Activated B cell treated with CpG ODN at 0.5 μM for 24 hours (primary cell): ENCODE data around the gene KRT13. TPM values are rescaled to one million over a fixed set of nuclear protein-coding genes. Genes with fewer than 3 reads are reported as not detected.

Experiments used
- ATAC-seq: fragments of 200-7000 bp; cut with Tn5 transposase; one replicate; pipeline ENCODE4 v1.10.0; 2021; ENCODE audit warnings: low read depth, mild to moderate bottlenecking, moderate library complexity
- CTCF ChIA-PET: fragments of 350-600 bp; sonication (Branson Sonifier 250); formaldehyde crosslinking; loops from one replicate; lab custom pipeline; 2021; ENCODE audit warnings: antibody characterized with exemption; lab: Charles Lee
- POLR2A ChIA-PET: fragments of 350-600 bp; sonication (Branson Sonifier 250); formaldehyde crosslinking; loops from one replicate; lab custom pipeline; 2021; ENCODE audit warnings: antibody characterized with exemption; lab: Charles Lee
- DNase-seq: peaks from one replicate; pipeline ENCODE4 v3.0.0; 2022
- H3K27ac Mint-ChIP-seq: one replicate; pipeline ENCODE4 v1.8.0; 2020; ENCODE audit warnings: mixed read lengths
- H3K27me3 Mint-ChIP-seq: one replicate; pipeline ENCODE4 v1.8.0; 2021; ENCODE audit warnings: mixed read lengths
- H3K36me3 Mint-ChIP-seq: one replicate; pipeline ENCODE4 v1.8.0; 2021; ENCODE audit warnings: low read depth, mixed read lengths
- H3K4me1 Mint-ChIP-seq: one replicate; pipeline ENCODE4 v1.8.0; 2021; ENCODE audit warnings: mixed read lengths
- H3K4me3 Mint-ChIP-seq: one replicate; pipeline ENCODE4 v1.8.0; 2020; ENCODE audit warnings: mild to moderate bottlenecking, mixed read lengths
- H3K9me3 Mint-ChIP-seq: one replicate; pipeline ENCODE4 v1.8.0; 2020; ENCODE audit warnings: mixed read lengths
- CTCF ChIP-seq: fragments of 200-600 bp; IDR thresholded peaks from one replicate; pipeline ENCODE4 v1.8.0; 2022; ENCODE audit warnings: antibody characterized with exemption, mild to moderate bottlenecking
- intact Hi-C: fragments of 100-400 bp; cut with micrococcal nuclease; formaldehyde crosslinking; loops from one replicate; pipeline ENCODE4 v1.15.1; 2024
- total RNA-seq: library from RNA; stranded (reverse); gene quantifications from 2 replicates; pipeline ENCODE4 v1.2.3, GENCODE V29; 2022

KRT13 gene
- total RNA-seq, 1 donor from 2014 or later: not detected

- Mint-ChIP-seq H3K9me3 (no peaks in the 10 kb centered on the region), H3K36me3 (no peaks in the 10 kb centered on the region), H3K4me1 (no peaks in the 10 kb centered on the region), H3K27me3 (peaks cover 20% of the 10 kb centered on the region), H3K27ac (no peak overlapping the region), H3K4me3 (no peak overlapping the region)
- TF ChIP-seq CTCF: no peak
- CTCF ChIA-PET: no interaction called here
- no peak for DNase-seq
- no peak for ATAC-seq
- POLR2A ChIA-PET: no interaction called here
- intact Hi-C loops: no loop called here
Observed at GRCh38 chr17:41457676-41458075, 47.7 kb downstream of the KRT13 start.

- intact Hi-C loops: no loop called here
- DNase-seq (no peak), ATAC-seq (no peak)
- Mint-ChIP-seq H3K9me3 (no peaks in the 10 kb centered on the region), H3K4me3 (no peak overlapping the region), H3K27ac (no peak overlapping the region), H3K36me3 (no peaks in the 10 kb centered on the region), H3K4me1 (no peaks in the 10 kb centered on the region), H3K27me3 (peaks cover 18% of the 10 kb centered on the region)
- ChIA-PET POLR2A (no interaction called here), CTCF (no interaction called here)
- TF ChIP-seq CTCF: no peak
Observed at GRCh38 chr17:41456204-41456603, 49.2 kb downstream of the KRT13 start.

GRCh38 chr17:41455236-41455635, 50.2 kb downstream of the KRT13 start:
- Mint-ChIP-seq H3K4me1 (no peaks in the 10 kb centered on the region), H3K27me3 (peaks cover 20% of the 10 kb centered on the region), H3K27ac (no peak overlapping the region), H3K4me3 (no peak overlapping the region), H3K36me3 (no peaks in the 10 kb centered on the region), H3K9me3 (no peaks in the 10 kb centered on the region)
- DNase-seq: no peak
- ATAC-seq: no peak
- no peak for TF ChIP-seq CTCF
- ChIA-PET POLR2A (no interaction called here), CTCF (no interaction called here)
- intact Hi-C loops: no loop called here

- POLR2A ChIA-PET: no interaction called here
- no peak overlapping the region for H3K4me3 Mint-ChIP-seq
- intact Hi-C loops: no loop called here
- TF ChIP-seq CTCF: no peak
- no peaks in the 10 kb centered on the region for H3K9me3 Mint-ChIP-seq
- CTCF ChIA-PET: no interaction called here
- ATAC-seq (no peak), DNase-seq (no peak)
- H3K4me1 Mint-ChIP-seq: no peaks in the 10 kb centered on the region
- H3K27ac Mint-ChIP-seq: no peak overlapping the region
- H3K36me3 Mint-ChIP-seq: no peaks in the 10 kb centered on the region
- peaks cover 18% of the 10 kb centered on the region for H3K27me3 Mint-ChIP-seq
Observed at GRCh38 chr17:41453066-41453465, 52.3 kb downstream of the KRT13 start.

- POLR2A ChIA-PET: no interaction called here
- CTCF ChIA-PET: no interaction called here
- no peak for TF ChIP-seq CTCF
- H3K4me1 Mint-ChIP-seq: no peaks in the 10 kb centered on the region
- no peaks in the 10 kb centered on the region for H3K9me3 Mint-ChIP-seq
- H3K4me3 Mint-ChIP-seq: no peak overlapping the region
- DNase-seq (no peak), ATAC-seq (no peak)
- intact Hi-C loops: no loop called here
- no peak overlapping the region for H3K27ac Mint-ChIP-seq
- peaks cover 18% of the 10 kb centered on the region for H3K27me3 Mint-ChIP-seq
- no peaks in the 10 kb centered on the region for H3K36me3 Mint-ChIP-seq
Observed at GRCh38 chr17:41452281-41452680, 53.1 kb downstream of the KRT13 start.
